ENCODE data around the gene HS2ST1. TPM values are rescaled to one million over a fixed set of nuclear protein-coding genes. Genes with fewer than 3 reads are reported as not detected.

The HS2ST1 gene
- total RNA-seq, 3 donors from 2014 or later (not counting 1 experiment from before 2014, with no cell fraction given) = 12.5 to 18.4 (median 14.3) TPM

DNA sequence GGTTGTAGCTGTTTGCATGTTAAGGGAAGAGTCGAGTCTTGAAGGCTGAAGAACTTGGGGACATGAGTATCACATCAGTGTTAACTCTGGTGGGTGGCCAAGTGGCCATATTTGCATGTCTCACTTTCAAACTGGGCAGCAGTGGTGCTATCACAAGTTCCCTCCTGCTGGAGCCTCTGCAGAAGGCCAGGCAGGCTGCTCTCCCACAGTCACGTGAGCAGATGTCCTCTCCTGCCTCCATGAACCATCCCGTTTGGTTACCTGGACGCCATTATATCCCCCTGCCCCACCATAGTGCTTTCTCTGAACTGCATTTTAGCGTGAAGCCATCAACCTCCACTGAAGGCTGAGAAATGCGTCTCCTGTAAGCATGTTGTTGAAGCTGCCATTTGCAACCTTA is 209.2 kb downstream of the HS2ST1 start:
- 88% methylated on average over 6 of the region's 6 CpGs for WGBS (ENCODE audit: insufficient coverage)
- no peaks in the 10 kb centered on the region for H3K27me3 ChIP-seq (ENCODE audit: control insufficient read depth, insufficient read depth, low read length)
- intact Hi-C loops (cut with micrococcal nuclease) = no loop called here
- H3K4me3 ChIP-seq (ENCODE audit: low read length) = no peak overlapping the region
- DNase-seq = no peak
- ATAC-seq = no peak
- Mint-ChIP-seq H3K4me1 (no peaks in the 10 kb centered on the region), H3K9me3 (no peaks in the 10 kb centered on the region), H3K27ac (no peak overlapping the region), H3K36me3 (no peaks in the 10 kb centered on the region), H3K27me3 (ENCODE audit: low read depth in 2 of 2) (peaks cover 0 to 3% of the 10 kb centered on the region in 2 donors), H3K4me3 (no peak overlapping the region)
- H3K4me1 ChIP-seq (ENCODE audit: control insufficient read depth, insufficient read depth, low read length) = no peaks in the 10 kb centered on the region
- H3K27ac ChIP-seq (ENCODE audit: low read length) = no peak overlapping the region
- no peak for TF ChIP-seq CTCF (IDR thresholded peaks at IDR 0.05)
- no peaks in the 10 kb centered on the region for H3K9me3 ChIP-seq (ENCODE audit: control insufficient read depth, insufficient read depth, low read length)
- no peaks in the 10 kb centered on the region for H3K36me3 ChIP-seq (ENCODE audit: control insufficient read depth, insufficient read depth, low read length)

GRCh38 chr1:87126886-87127505 is 212.6 kb downstream of the HS2ST1 start:
- Histone ChIP-seq H3K4me1 (ENCODE audit: control insufficient read depth, insufficient read depth, low read length) (peaks cover 7% of the 10 kb centered on the region), H3K9me3 (ENCODE audit: control insufficient read depth, insufficient read depth, low read length) (no peaks in the 10 kb centered on the region), H3K4me3 (ENCODE audit: low read length) (no peak overlapping the region), H3K27ac (ENCODE audit: low read length) (no peak overlapping the region), H3K36me3 (ENCODE audit: control insufficient read depth, insufficient read depth, low read length) (no peaks in the 10 kb centered on the region), H3K27me3 (ENCODE audit: control insufficient read depth, insufficient read depth, low read length) (no peaks in the 10 kb centered on the region)
- Mint-ChIP-seq H3K27ac (no peak overlapping the region), H3K4me1 (peaks cover 6 to 8% of the 10 kb centered on the region in 2 donors), H3K27me3 (ENCODE audit: low read depth in 2 of 2) (peaks cover 7 to 15% of the 10 kb centered on the region in 2 donors), H3K9me3 (no peaks in the 10 kb centered on the region), H3K36me3 (no peaks in the 10 kb centered on the region), H3K4me3 (no peak overlapping the region)
- DNase-seq (no peak), ATAC-seq (no peak)
- TF ChIP-seq CTCF (IDR thresholded peaks at IDR 0.05) = no peak
- 94% methylated on average over 5 of the region's 6 CpGs for WGBS (ENCODE audit: insufficient coverage)
- intact Hi-C loops (cut with micrococcal nuclease) = no loop called here

DNA sequence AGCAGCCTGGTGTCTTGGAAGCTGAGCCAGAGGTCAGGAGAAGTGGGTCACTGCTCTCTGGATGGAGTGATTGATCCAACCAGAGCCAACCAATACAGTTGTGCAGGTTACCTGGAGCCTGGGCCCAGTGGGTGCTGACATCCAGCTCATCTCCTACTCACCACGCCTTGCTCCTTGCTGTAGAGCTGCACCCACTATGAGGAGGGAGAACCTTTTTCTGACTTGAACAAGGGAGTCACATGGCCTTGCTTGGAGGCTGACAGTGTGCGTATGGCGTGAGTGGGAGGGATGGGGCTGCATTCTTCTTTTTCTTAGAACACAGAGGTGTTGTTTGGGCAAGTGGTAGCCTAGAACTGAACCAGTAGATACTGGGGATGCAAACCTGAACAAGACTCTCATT is 213.1 kb downstream of the HS2ST1 start:
- Mint-ChIP-seq H3K27me3 (ENCODE audit: low read depth in 2 of 2) (peaks cover 7 to 17% of the 10 kb centered on the region in 2 donors), H3K27ac (no peak overlapping the region)
- ATAC-seq = no peak

More for the DNA sequence above, 213.1 kb downstream of the HS2ST1 start:
- no peak overlapping the region for H3K4me3 ChIP-seq (ENCODE audit: low read length)
- WGBS (ENCODE audit: insufficient coverage) = 91% methylated on average over 3 of the region's 3 CpGs
- H3K36me3 Mint-ChIP-seq = no peaks in the 10 kb centered on the region
- DNase-seq = no peak
- intact Hi-C loops (cut with micrococcal nuclease) = no loop called here
- no peaks in the 10 kb centered on the region for H3K9me3 ChIP-seq (ENCODE audit: control insufficient read depth, insufficient read depth, low read length)
- H3K36me3 ChIP-seq (ENCODE audit: control insufficient read depth, insufficient read depth, low read length) = no peaks in the 10 kb centered on the region
- H3K4me1 Mint-ChIP-seq = peaks cover 10% of the 10 kb centered on the region in 2 donors
- H3K4me3 Mint-ChIP-seq = no peak overlapping the region
- H3K27me3 ChIP-seq (ENCODE audit: control insufficient read depth, insufficient read depth, low read length) = no peaks in the 10 kb centered on the region
- TF ChIP-seq CTCF (IDR thresholded peaks at IDR 0.05) = no peak
- no peaks in the 10 kb centered on the region for H3K9me3 Mint-ChIP-seq
- H3K27ac ChIP-seq (ENCODE audit: low read length) = no peak overlapping the region
- peaks cover 12% of the 10 kb centered on the region for H3K4me1 ChIP-seq (ENCODE audit: control insufficient read depth, insufficient read depth, low read length)
